GM06990 (cell line): ENCODE measurements around the gene ADPRHL1.

Source experiments
- DNase-seq: peaks from one replicate; pipeline ENCODE4 v3.0.0-alpha.2; 2011; ENCODE audit not compliant: insufficient read length; ENCODE audit errors: extremely low read depth
- H3K27me3 ChIP-seq: replicated peaks from 2 replicates; pipeline ENCODE4 v1.6.0; 2011; ENCODE audit warnings: low read length; ENCODE audit not compliant: control insufficient read depth, insufficient read depth
- H3K36me3 ChIP-seq: 2 replicates; pipeline ENCODE4 v1.5.1; 2011; ENCODE audit warnings: low read length; ENCODE audit not compliant: control insufficient read depth, insufficient read depth
- H3K4me3 ChIP-seq: replicated peaks from 2 replicates; pipeline ENCODE4 v1.5.1; 2011; ENCODE audit warnings: low read depth, mild to moderate bottlenecking, control low read depth, low read length
- TF ChIP-seq, protein P1 (sequence below): IDR thresholded peaks from 2 replicates; pipeline ENCODE4 v1.5.1; 2011; ENCODE audit warnings: low read length, control low read depth, mild to moderate bottlenecking, inconsistent platforms; ENCODE audit not compliant: insufficient read depth, poor library complexity, severe bottlenecking

Gene ADPRHL1

GRCh38 chr13:113446488-113446854 is 6.8 kb downstream of the ADPRHL1 start:
- H3K4me3 ChIP-seq = no peak overlapping the region
- TF ChIP-seq, protein P1, sequence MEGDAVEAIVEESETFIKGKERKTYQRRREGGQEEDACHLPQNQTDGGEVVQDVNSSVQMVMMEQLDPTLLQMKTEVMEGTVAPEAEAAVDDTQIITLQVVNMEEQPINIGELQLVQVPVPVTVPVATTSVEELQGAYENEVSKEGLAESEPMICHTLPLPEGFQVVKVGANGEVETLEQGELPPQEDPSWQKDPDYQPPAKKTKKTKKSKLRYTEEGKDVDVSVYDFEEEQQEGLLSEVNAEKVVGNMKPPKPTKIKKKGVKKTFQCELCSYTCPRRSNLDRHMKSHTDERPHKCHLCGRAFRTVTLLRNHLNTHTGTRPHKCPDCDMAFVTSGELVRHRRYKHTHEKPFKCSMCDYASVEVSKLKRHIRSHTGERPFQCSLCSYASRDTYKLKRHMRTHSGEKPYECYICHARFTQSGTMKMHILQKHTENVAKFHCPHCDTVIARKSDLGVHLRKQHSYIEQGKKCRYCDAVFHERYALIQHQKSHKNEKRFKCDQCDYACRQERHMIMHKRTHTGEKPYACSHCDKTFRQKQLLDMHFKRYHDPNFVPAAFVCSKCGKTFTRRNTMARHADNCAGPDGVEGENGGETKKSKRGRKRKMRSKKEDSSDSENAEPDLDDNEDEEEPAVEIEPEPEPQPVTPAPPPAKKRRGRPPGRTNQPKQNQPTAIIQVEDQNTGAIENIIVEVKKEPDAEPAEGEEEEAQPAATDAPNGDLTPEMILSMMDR = no peak
- H3K27me3 ChIP-seq = no peaks in the 10 kb centered on the region
- DNase-seq = no peak
- peaks cover 3% of the 10 kb centered on the region; the same call in 1 of the 2 replicates for H3K36me3 ChIP-seq

GRCh38 chr13:113445791-113446487 is 7.3 kb downstream of the ADPRHL1 start:
- Histone ChIP-seq H3K27me3 (no peaks in the 10 kb centered on the region), H3K4me3 (no peak overlapping the region), H3K36me3 (peaks cover 3% of the 10 kb centered on the region; the same call in 1 of the 2 replicates)
- peak; percentile 72 for DNase-seq
- TF ChIP-seq, protein P1 = no peak

DNA sequence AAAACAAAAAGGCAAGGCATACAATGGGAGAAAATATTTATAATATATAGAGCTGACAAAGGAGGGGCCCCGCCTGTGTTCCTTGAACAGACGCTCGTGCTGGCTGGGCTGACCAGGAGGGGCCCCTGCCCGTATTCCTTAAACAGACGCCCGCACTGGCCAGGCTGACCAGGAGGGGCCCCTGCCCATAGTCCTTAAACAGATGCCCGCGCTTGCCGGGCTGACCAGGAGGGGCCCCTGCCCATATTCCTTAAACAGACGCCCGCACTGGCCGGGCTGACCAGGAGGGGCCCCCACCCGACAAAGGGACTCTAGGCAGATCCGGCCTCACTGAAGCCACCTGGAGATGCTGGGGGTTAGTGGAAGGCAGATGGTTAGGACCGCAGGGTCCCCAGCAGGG is 9.3 kb downstream of the ADPRHL1 start:
- TF ChIP-seq, protein P1 = no peak
- Histone ChIP-seq H3K4me3 (no peak overlapping the region), H3K36me3 (peaks cover 3% of the 10 kb centered on the region; the same call in 1 of the 2 replicates), H3K27me3 (no peaks in the 10 kb centered on the region)
- no peak for DNase-seq

- no peak for DNase-seq
- Histone ChIP-seq H3K36me3 (peaks cover 3% of the 10 kb centered on the region; the same call in 1 of the 2 replicates), H3K4me3 (no peak overlapping the region), H3K27me3 (no peaks in the 10 kb centered on the region)
- TF ChIP-seq, protein P1 = no peak
These were observed 10.3 kb downstream of the ADPRHL1 start for GRCh38 chr13:113442985-113443362.

GRCh38 chr13:113442354-113442984 is 10.8 kb downstream of the ADPRHL1 start:
- Histone ChIP-seq H3K27me3 (no peaks in the 10 kb centered on the region), H3K4me3 (no peak overlapping the region), H3K36me3 (peaks cover 3% of the 10 kb centered on the region; the same call in 1 of the 2 replicates)
- no peak for DNase-seq
- TF ChIP-seq, protein P1 = no peak
